H1 (cell line): ENCODE data around the gene IGSF11. TPM values are rescaled to one million over a fixed set of nuclear protein-coding genes. Genes with fewer than 3 reads are reported as not detected.
A peak's percentile ranks its signal among the peaks of the same experiment; 100 is the strongest.

ENCODE experiments used
- CTCF ChIA-PET: fragments of 300-600 bp; sonication (Branson Sonifier 250); formaldehyde crosslinking; loops from one replicate; lab custom pipeline; 2021; ENCODE audit not compliant: partially characterized antibody; lab: Charles Lee
- POLR2A ChIA-PET: fragments of 300-600 bp; sonication (Branson Sonifier 250); formaldehyde crosslinking; loops from one replicate; lab custom pipeline; 2021; ENCODE audit warnings: inconsistent platforms; ENCODE audit not compliant: partially characterized antibody; lab: Charles Lee
- DNase-seq, 2 experiments: peaks; one replicate each; pipeline versions ENCODE4 v3.0.0 to v3.0.0-alpha.2; 2010 to 2022; ENCODE audit warnings: low spot score in 2 of 2, low read depth in 1 of 2, mixed read lengths in 1 of 2
- FAIRE-seq: peaks from 2 replicates; lab custom pipeline; 2011; peaks lifted over from hg19 to GRCh38; lab: Jason Lieb, UNC
- H2AFZ ChIP-seq: 2 replicates; pipeline ENCODE4 v1.8.1; 2012; ENCODE audit warnings: low read length, inconsistent platforms
- H2AK5ac ChIP-seq: 2 replicates; pipeline ENCODE4 v1.6.1; 2013; ENCODE audit warnings: low read depth, low read length
- H2BK120ac ChIP-seq: replicated peaks from 2 replicates; pipeline ENCODE3; 2013; ENCODE audit warnings: low read depth, low read length, inconsistent platforms
- H2BK12ac ChIP-seq: 2 replicates; pipeline ENCODE4 v1.6.1; 2013; ENCODE audit warnings: low read depth, low read length
- H2BK15ac ChIP-seq: 2 replicates; pipeline ENCODE4 v1.6.1; 2013; ENCODE audit warnings: low read length
- H2BK20ac ChIP-seq: 2 replicates; pipeline ENCODE4 v1.6.1; 2013; ENCODE audit warnings: low read length
- H2BK5ac ChIP-seq: 2 replicates; pipeline ENCODE4 v1.6.1; 2013; ENCODE audit warnings: low read depth, low read length
- H3K14ac ChIP-seq: 2 replicates; pipeline ENCODE4 v1.6.1; 2013; ENCODE audit warnings: inconsistent platforms; ENCODE audit not compliant: insufficient read length
- H3K18ac ChIP-seq: 2 replicates; pipeline ENCODE4 v1.6.1; 2013; ENCODE audit warnings: low read length; ENCODE audit errors: extremely low read depth
- H3K23ac ChIP-seq: 2 replicates; pipeline ENCODE4 v1.6.1; 2013; ENCODE audit warnings: inconsistent platforms; ENCODE audit not compliant: insufficient read length
- H3K23me2 ChIP-seq: 2 replicates; pipeline ENCODE4 v1.6.1; 2013; ENCODE audit warnings: low read depth, low read length
- H3K27ac ChIP-seq: 2 replicates; pipeline ENCODE4 v1.6.1; 2011; ENCODE audit warnings: low read depth, low read length, inconsistent platforms
- H3K27me3 ChIP-seq, 4 experiments: replicated peaks in 1 of 4; 1 replicate in 1 of 4; 2 replicates in 3 of 4; pipeline versions ENCODE4 v1.6.1 to v1.8.1; 2011 to 2013; ENCODE audit warnings: low read length in 3 of 4, mild to moderate bottlenecking in 3 of 4, inconsistent platforms in 2 of 4, mixed read lengths in 2 of 4, moderate library complexity in 1 of 4; ENCODE audit not compliant: control insufficient read depth in 3 of 4, insufficient read depth in 3 of 4; ENCODE audit errors: extremely low read depth in 1 of 4
- H3K36me3 ChIP-seq, 4 experiments: 2 replicates each; pipeline versions ENCODE4 v1.6.1 to v1.8.1; 2011 to 2013; ENCODE audit warnings: mild to moderate bottlenecking in 4 of 4, low read length in 3 of 4, moderate library complexity in 2 of 4, control low read depth in 1 of 4, inconsistent platforms in 1 of 4; ENCODE audit not compliant: insufficient read depth in 4 of 4, control insufficient read depth in 2 of 4
- H3K4ac ChIP-seq: replicated peaks from 2 replicates; pipeline ENCODE3; 2013; ENCODE audit warnings: low read length, low read depth, mixed read lengths, inconsistent platforms; ENCODE audit not compliant: insufficient read length
- H3K4me1 ChIP-seq, 4 experiments: replicated peaks in 1 of 4; 1 replicate in 1 of 4; 2 replicates in 3 of 4; pipeline versions ENCODE4 v1.6.1 to v1.8.1; 2011 to 2013; ENCODE audit warnings: low read length in 3 of 4, inconsistent platforms in 2 of 4, mixed read lengths in 1 of 4; ENCODE audit not compliant: insufficient read depth in 4 of 4, control insufficient read depth in 3 of 4
- H3K4me2 ChIP-seq, 2 experiments: 2 replicates each; pipeline versions ENCODE4 v1.6.1 to v1.8.1; 2011 to 2013; ENCODE audit warnings: low read depth in 2 of 2, low read length in 2 of 2, control low read depth in 1 of 2, inconsistent platforms in 1 of 2, mild to moderate bottlenecking in 1 of 2; ENCODE audit not compliant: insufficient read depth in 1 of 2
- H3K4me3 ChIP-seq, 4 experiments: fragments of 200-600, 300-600 bp in 1 of 4; sonication (generic), shearing (Covaris generic), sonication (Bioruptor Twin) in 1 of 4; 2 replicates each; pipeline versions ENCODE4 v1.5.1 to v1.8.1; 2011 to 2016; ENCODE audit warnings: low read length in 4 of 4, low read depth in 3 of 4, control low read depth in 2 of 4, inconsistent platforms in 2 of 4, mild to moderate bottlenecking in 2 of 4, mixed read lengths in 1 of 4, moderate library complexity in 1 of 4; ENCODE audit not compliant: insufficient read depth in 2 of 4; ENCODE audit errors: extremely low read depth in 1 of 4
- H3K56ac ChIP-seq: replicated peaks from 2 replicates; pipeline ENCODE3; 2013; ENCODE audit warnings: low read depth, mild to moderate bottlenecking, mixed read lengths, low read length, inconsistent platforms; ENCODE audit not compliant: insufficient read length
- H3K79me1 ChIP-seq: 2 replicates; pipeline ENCODE4 v1.6.1; 2013; ENCODE audit warnings: low read depth, low read length, control low read depth
- H3K79me2 ChIP-seq, 2 experiments: 2 replicates each; pipeline versions ENCODE4 v1.6.1 to v1.8.1; 2012 to 2013; ENCODE audit warnings: low read length in 2 of 2, mild to moderate bottlenecking in 2 of 2, inconsistent platforms in 1 of 2; ENCODE audit not compliant: insufficient read depth in 2 of 2, control insufficient read depth in 1 of 2
- H3K9ac ChIP-seq, 4 experiments: replicated peaks in 1 of 4; 1 replicate in 1 of 4; 2 replicates in 3 of 4; pipeline versions ENCODE4 v1.6.1 to v1.8.1; 2011 to 2013; ENCODE audit warnings: low read depth in 3 of 4, low read length in 3 of 4, control low read depth in 2 of 4, mild to moderate bottlenecking in 2 of 4, moderate library complexity in 2 of 4, inconsistent platforms in 1 of 4; ENCODE audit errors: extremely low read depth in 1 of 4
- H3K9me3 ChIP-seq, 2 experiments: 2 replicates each; pipeline versions ENCODE4 v1.6.1 to v1.8.1; 2012 to 2013; ENCODE audit warnings: mild to moderate bottlenecking in 2 of 2, moderate library complexity in 2 of 2, control low read depth in 1 of 2, inconsistent platforms in 1 of 2, low read depth in 1 of 2, low read length in 1 of 2, mixed read lengths in 1 of 2; ENCODE audit not compliant: insufficient read depth in 2 of 2
- H4K20me1 ChIP-seq, 2 experiments: replicated peaks in 1 of 2; 2 replicates each; pipeline versions ENCODE3 to v1.8.1; 2011 to 2013; ENCODE audit warnings: inconsistent platforms in 2 of 2, low read length in 2 of 2, mild to moderate bottlenecking in 1 of 2; ENCODE audit not compliant: insufficient read depth in 2 of 2, control insufficient read depth in 1 of 2
- H4K5ac ChIP-seq: 2 replicates; pipeline ENCODE4 v1.6.1; 2013; ENCODE audit warnings: low read length, low read depth, mixed read lengths, inconsistent platforms; ENCODE audit not compliant: insufficient read length
- H4K8ac ChIP-seq: 2 replicates; pipeline ENCODE4 v1.8.0; 2013; ENCODE audit warnings: mild to moderate bottlenecking, moderate library complexity, low read length, inconsistent platforms; ENCODE audit not compliant: insufficient read depth; ENCODE audit errors: extremely low read depth
- H4K91ac ChIP-seq: replicated peaks from 2 replicates; pipeline ENCODE3; 2013; ENCODE audit warnings: low read length, mixed read lengths, inconsistent platforms; ENCODE audit not compliant: insufficient read length
- GABPA ChIP-seq: IDR thresholded peaks from 2 replicates; pipeline ENCODE4 v1.6.1; 2011; ENCODE audit warnings: mild to moderate bottlenecking, low read length, moderate library complexity, borderline replicate concordance; ENCODE audit not compliant: insufficient read depth
- NANOG ChIP-seq: IDR thresholded peaks from 2 replicates; pipeline ENCODE4 v1.6.1; 2011; ENCODE audit warnings: low read length, low read depth, mild to moderate bottlenecking, inconsistent platforms; ENCODE audit not compliant: insufficient read depth, poor library complexity, severe bottlenecking
- SIN3A ChIP-seq, 2 experiments: IDR thresholded peaks in 1 of 2; conservative IDR thresholded peaks in 1 of 2; 2 replicates each; pipeline ENCODE4 v1.6.1; 2011 to 2012; ENCODE audit warnings: low read length in 2 of 2, improper control_type of control experiment in 1 of 2, low read depth in 1 of 2, mild to moderate bottlenecking in 1 of 2
- TAF7 ChIP-seq: optimal IDR thresholded peaks from 2 replicates; pipeline ENCODE3; 2011; ENCODE audit warnings: low read depth, mild to moderate bottlenecking, inconsistent platforms, low read length, moderate library complexity, borderline replicate concordance
- WGBS, 2 experiments: shearing (Covaris generic) in 1 of 2; methylation state at CpG; one replicate each; pipeline versions ENCODE4 v1.1.6 to v1.1.7; 2013 to 2015; ENCODE audit warnings: low lambda C conversion rate in 2 of 2, mixed read lengths in 2 of 2, inconsistent platforms in 1 of 2, low coverage in 1 of 2, missing lambda C conversion rate in 1 of 2; ENCODE audit not compliant: insufficient replicate concordance in 2 of 2, insufficient coverage in 1 of 2, insufficient read length in 1 of 2; ENCODE audit errors: extremely low coverage in 1 of 2, missing lambda C conversion rate in 1 of 2; 5-methylcytosine and 5-hydroxymethylcytosine counted together
- polyA plus RNA-seq, 7 experiments: library from polyadenylated mRNA; depleted of rRNA in 3 of 7; stranded (reverse) in 5 of 7; unstranded in 2 of 7; fragments of >200 nt in 5 of 7; fragments of 200-250 nt in 2 of 7; gene quantifications; 1 replicate in 5 of 7; 2 replicates in 1 of 7; 4 replicates in 1 of 7; pipeline versions ENCODE4 v1.2.1 to v1.2.3, GENCODE V29; 2011 to 2013; ENCODE audit warnings: missing spikeins in 2 of 7, mixed read lengths in 2 of 7
- total RNA-seq: library from RNA; stranded (reverse); fragmentation: NEBNext Ultra II Directional; extraction: Animal tissue kit (Norgen Biotek cat#: 25700); gene quantifications from 2 replicates; pipeline ENCODE4 v1.2.1, GENCODE V29; 2021

Gene IGSF11
- total and polyA plus RNA-seq, 2 of the 8 experiments (the other 6 are each of a cell fraction or from before 2014, with no cell fraction given) = 1.1 to 4.1 TPM

DNA sequence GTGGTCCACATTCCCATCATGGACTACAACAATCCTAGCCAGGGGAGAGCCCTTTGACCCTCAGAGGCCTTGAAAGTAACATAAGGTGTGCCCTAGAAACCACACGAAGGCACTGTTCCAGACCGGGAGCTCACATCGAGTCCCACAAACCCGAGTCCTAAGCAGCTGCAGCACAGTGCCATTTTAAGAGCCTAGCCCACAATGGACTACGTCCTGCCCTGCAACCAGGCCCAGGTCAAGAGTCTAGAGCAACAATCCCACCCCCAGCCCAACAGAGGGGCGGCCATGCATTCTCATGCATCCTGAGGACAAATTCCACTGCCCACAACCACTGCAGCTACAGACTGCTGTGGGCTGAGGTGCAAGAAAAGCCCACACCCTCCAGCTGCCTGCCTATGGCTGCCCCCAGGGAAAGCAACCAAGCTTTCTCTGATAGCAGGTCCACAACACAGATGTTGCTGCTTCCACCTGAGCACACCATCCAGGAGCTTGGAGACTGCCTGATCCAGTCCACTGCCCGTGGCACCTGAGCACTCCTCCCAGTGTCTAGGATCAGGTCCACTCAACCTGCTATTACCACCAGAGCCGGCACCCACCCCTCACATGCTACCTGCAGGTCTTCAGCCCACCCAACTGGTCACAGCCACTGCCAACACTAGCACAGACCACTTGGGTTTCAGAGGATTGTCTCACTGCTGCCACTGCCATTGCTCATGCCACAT is 56.8 kb downstream of the IGSF11 start:
- Histone ChIP-seq H2BK120ac (no peak overlapping the region), H3K27ac (no peak overlapping the region), H4K5ac (no peak overlapping the region), H3K4ac (no peak overlapping the region), H4K91ac (no peak overlapping the region), H3K23ac (no peak overlapping the region), H3K27me3 (no peaks in the 10 kb centered on the region), H3K4me1 (peaks cover 0 to 3% (median under 1%) of the 10 kb centered on the region in 4 experiments; a peak in 2 of 7 replicates), H3K18ac (no peak overlapping the region; the same call in 1 of the 2 replicates), H3K9ac (no peak overlapping the region), H3K56ac (no peak overlapping the region), H3K36me3 (no peaks in the 10 kb centered on the region), H2AK5ac (no peak overlapping the region), H2BK12ac (0 out of 2 replicates have a peak overlapping the region, but pooled peaks have one; percentile 29), H2BK15ac (no peak overlapping the region), H3K9me3 (no peaks in the 10 kb centered on the region), H2BK20ac (no peak overlapping the region), H2AFZ (no peak overlapping the region), H2BK5ac (no peak overlapping the region), H3K4me2 (no peak overlapping the region), H3K79me2 (no peaks in the 10 kb centered on the region), H3K4me3 (no peak overlapping the region), H3K23me2 (no peaks in the 10 kb centered on the region), H4K20me1 (no peaks in the 10 kb centered on the region), H3K79me1 (no peaks in the 10 kb centered on the region), H4K8ac (peak overlapping the region; percentile 58; the same call in 1 of the 2 replicates), H3K14ac (no peak overlapping the region)
- POLR2A ChIA-PET = no interaction called here
- no peak for DNase-seq
- 89% methylated on average over 8 of the region's 8 CpGs; no CpG with 5 or more reads in 1 of the 2 experiments for WGBS, 2 experiments
- no peak for FAIRE-seq
- CTCF ChIA-PET = interaction anchor here (0.6 to 1.5 kb wide), 3 partner anchors 17 to 174 kb away, joined by 3 to 4 read pairs (median 4); no protein-coding TSS in a partner anchor
- TF ChIP-seq TAF7 (no peak), SIN3A (conservative IDR thresholded peaks at IDR 0.05 in 1 of 2, IDR thresholded peaks at IDR 0.05 in 1 of 2; ENCODE audit: low read depth in 1 of 2, low read length in 2 of 2) (no peak), NANOG (no peak), GABPA (no peak)
